K562 treated with DMSO at 1 percent for 12 hours (cell line): ENCODE data around the gene GALNT11. TPM values are rescaled to one million over a fixed set of nuclear protein-coding genes. Genes with fewer than 3 reads are reported as not detected.

Source experiments
- total RNA-seq: library from RNA; unstranded; fragments of 300-600 nt; gene quantifications from 2 replicates; pipeline ENCODE4 v1.2.3, GENCODE V29; 2022; ENCODE audit not compliant: insufficient read depth

Gene GALNT11
- total RNA-seq: 17.8 and 44.4 TPM in 2 replicates

DNA sequence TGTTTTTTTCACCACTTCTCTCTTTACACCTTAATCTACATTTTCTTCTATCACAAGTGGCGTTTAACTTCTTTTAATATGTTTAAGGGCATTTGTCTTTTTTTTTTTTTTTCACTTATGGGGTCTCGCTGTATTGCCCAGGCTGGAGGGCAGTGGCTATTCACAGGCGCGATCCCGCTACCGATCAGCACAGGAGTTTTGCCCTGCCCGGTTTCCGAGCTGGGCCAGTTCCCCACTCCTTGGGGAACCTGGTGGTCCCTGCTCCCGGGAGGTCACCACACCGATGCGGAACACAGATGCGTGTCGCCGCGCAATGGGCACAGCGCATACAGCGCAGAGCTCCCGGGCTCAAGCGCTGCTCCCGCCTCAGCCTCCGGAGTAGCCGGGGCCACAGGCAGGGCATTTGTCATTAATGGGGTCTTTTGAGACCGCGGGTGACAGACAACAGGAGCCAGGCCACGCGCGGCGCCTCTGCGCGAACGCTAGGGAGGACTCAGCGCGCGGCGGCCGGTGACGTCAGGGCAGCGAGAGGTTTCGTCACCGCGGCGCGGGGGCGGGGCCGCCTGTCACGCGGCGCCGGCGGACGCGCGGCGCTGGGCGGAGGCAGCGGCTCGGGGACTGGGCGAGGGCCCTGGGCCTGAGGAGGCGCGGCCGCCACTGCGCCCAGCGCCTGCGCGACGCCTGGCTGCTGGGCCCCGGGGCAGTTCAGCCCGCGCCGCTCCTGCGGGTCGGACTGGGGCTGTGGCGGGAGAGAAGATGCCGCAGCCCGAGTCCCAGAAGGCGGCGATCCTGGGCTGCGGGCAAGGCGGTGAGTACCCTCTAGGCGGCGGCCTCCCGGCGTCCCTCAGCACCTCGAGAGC lies at the start of gene GALNT11:
GALNT11 (plus strand) TSS at position 598 of the 860 bp plus-strand sequence. CDS start 68,554 bp downstream, outside the sequence.

Other genes with a start within 250 kb of the GALNT11 start
- gene PRKAG2, start 148.6 kb upstream of the GALNT11 start, total RNA-seq: 2.2 and 4.7 TPM in 2 replicates
- gene GALNTL5, start 69.2 kb upstream of the GALNT11 start, total RNA-seq: not detected in 2 replicates